ENCODE measurements around the gene RNU11. TPM values are rescaled to one million over a fixed set of nuclear protein-coding genes. Genes with fewer than 3 reads are reported as not detected.
"Not testable (repeated sequence)": the region's sequence is repeated elsewhere in the genome, so short reads cannot be mapped to it uniquely, and the experiment has no call there.

RNU11 gene
- total RNA-seq, 1 donor from 2014 or later: not detected

DNA sequence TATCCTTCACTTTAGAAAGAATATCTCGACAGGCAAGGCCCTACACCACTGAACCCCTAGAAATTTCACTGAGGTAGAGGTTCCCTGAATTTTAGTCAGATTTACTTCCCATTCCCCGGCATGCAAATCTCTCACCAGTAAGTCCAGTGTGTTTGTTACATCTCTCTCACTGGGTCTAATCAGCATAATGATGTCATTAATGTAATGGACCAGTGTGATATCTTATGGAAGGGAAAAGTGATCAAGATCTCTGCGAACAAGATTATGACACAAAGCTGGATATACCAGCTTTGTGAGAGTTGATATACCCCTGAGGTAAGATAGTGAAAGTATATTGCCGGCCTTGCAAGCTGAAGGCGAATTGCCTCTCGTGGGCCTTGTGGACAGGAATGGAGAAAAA, 7.9 kb downstream of the RNU11 start:
- DNase-seq (ENCODE audit: extremely low read depth, low read depth, low spot score): no peak

- DNase-seq (ENCODE audit: extremely low read depth, low read depth, low spot score): no peak
Measured at GRCh38 chr1:28663871-28664470, 15.6 kb downstream of the RNU11 start.

DNA sequence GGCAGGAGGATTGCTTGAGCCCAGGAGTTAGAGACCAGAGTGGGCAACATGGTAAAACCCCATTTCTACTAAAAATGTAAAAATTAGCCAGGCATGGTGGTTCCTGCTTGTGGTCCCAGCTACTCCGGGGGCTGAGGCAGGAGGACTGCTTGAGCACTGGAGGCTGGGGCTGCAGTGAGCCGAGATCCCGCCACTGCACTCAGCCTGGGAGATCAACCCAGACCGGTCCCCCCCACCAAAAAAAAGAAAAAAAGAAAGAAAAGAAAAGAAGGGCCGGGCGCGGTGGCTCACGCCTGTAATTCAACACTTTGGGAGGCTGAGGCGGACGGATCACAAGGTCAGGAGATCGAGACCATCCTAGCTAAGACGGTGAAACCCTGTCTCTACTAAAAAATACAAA, 18.4 kb downstream of the RNU11 start:
- DNase-seq (ENCODE audit: extremely low read depth, low read depth, low spot score): no peak

- no peak for DNase-seq (ENCODE audit: extremely low read depth, low read depth, low spot score)
Measured at GRCh38 chr1:28668191-28668955, 20.0 kb downstream of the RNU11 start, which contains the start of gene GMEB1. Gene GMEB1 (plus strand): TSS chr1:28668784. CDS start chr1:28683613, 14,829 bp downstream.

DNA sequence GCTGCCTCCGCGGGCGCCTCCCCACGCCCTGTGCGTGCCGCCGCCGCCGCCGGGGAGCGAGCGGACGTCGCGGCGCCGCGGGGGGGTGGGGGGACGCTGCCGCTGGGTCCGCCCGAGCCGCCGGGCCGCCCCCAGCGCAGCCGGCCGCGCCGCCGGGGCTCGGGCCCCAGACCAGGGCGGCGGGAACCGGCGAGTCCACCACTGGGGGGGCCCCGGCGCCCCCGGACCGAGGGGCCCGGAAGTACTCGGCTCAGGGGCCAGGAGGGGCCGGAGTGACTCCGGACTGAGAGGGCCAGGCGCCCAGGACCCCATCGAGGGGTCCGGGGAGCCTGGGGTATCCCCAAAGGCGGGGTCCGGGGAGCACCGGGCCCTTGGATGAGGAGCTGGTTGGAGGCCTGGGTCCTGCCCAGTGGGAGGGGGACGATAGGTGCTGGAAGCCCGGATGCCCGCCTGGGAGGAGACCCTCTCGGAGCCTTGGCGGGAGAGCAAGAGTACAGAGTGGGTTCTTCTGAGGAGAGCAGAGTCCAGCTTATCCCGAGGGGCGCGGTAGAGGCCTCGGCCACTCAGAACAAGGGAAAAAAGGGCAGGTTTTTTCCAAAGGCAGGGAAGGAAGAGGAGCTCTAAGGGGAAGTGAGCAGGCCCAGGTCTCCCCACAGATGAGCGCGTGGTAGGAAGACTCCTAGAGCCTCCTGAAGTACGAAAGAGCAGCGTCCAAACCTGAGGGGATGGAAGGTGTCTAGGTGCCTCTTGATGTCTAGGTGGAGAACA, 20.7 kb downstream of the RNU11 start:
- no peak for DNase-seq (ENCODE audit: extremely low read depth, low read depth, low spot score)

GRCh38 chr1:28671254-28671780, 22.9 kb downstream of the RNU11 start:
- no peak for DNase-seq (ENCODE audit: extremely low read depth, low read depth, low spot score)

DNA sequence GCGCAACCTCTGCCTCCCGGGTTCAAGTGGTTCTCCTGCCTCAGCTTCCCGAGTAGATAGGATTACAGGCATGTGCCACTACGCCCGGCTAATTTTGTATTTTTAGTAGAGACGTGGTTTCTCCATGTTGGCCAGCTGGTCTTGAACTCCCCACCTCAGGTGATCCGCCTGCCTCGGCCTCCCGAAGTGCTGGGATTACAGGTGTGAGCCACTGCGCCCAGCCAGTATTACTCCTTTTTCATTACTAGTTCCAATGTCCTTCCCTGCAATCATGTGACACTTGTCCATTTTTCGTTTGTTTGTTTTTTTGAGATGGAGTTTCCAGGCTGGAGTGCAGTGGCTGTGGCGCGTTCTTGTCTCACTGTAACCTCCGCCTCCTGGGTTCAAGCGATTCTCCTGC, 24.6 kb downstream of the RNU11 start:
- DNase-seq (ENCODE audit: extremely low read depth, low read depth, low spot score): not testable (repeated sequence)

DNA sequence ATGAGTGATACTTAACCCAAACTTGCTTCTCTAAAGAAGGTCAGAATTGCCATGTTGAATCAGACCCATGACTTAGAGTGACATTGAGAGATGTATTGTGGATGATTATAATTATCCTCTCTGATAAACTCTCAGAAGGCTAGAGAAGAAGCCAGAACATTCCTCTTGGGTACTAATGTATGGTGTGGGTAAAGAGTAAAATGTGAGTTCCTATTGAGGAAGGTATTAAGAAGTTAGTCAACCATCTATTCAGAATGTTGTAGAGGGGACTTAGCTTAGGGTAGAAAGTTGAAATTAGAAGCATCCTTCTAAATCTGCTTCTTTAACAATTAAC, 27.5 kb downstream of the RNU11 start:
- DNase-seq (ENCODE audit: extremely low read depth, low read depth, low spot score): no peak

DNA sequence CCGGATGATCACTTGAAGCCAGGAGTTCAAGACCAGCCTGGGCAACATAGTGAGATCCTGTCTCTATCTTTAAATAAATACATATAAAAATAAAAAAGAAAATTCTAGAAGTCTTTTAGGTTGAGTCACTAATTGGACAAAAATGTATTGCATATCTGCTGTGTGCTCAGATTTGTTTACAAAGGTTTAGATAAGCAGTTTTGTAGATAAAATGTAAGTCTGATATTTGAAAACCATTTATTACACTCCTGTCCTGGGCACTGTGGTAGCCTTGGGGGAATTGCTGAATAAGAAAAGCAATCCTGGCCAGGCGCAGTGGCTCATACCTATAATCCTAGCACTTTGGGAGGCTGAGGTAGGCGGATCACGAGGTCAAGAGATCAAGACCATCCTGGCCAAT, 31.8 kb downstream of the RNU11 start:
- DNase-seq (ENCODE audit: extremely low read depth, low read depth, low spot score): no peak

DNA sequence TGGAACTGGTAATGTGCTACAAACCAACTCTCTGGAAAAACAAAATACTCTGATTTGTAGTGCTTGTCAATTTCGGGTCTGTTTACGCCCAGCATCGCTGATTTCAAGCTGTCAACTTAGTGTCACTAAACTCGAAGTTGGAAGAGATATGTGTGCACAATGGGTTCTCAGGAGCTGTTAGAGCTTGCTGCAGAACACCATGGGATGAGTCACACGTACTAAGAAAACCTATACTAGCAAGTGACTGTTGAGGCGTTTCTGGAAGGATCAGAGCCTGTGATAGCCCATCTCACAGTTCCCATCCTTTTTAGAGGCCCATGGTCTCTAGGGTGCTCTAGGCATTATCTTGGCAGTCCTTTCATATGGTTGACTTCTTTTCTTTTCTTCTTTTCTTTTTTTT, 34.4 kb downstream of the RNU11 start:
- no peak for DNase-seq (ENCODE audit: extremely low read depth, low read depth, low spot score)

DNA sequence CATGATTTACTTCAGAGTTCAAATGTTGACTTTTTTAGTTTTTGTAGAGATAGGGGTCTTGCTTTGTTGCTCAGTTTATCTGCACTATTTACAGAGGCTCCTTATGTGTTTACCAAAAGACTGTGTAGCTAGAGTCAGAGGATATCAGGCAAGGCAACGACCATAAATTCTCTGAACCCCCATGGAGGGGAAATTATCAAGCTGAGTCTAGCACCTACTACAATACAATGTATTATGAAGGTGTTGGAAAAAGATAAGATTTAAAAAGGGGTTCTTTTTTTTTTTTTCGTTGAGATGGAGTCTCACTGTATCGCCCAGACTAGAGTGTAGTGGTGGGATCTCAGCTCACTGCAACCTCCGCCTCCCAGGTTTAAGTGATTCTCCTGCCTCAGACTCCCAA, 36.5 kb downstream of the RNU11 start:
- DNase-seq (ENCODE audit: extremely low read depth, low read depth, low spot score): no peak

GRCh38 chr1:28691627-28692026, 43.2 kb downstream of the RNU11 start:
- DNase-seq (ENCODE audit: extremely low read depth, low read depth, low spot score): not testable (repeated sequence)

Other genes with a start within 250 kb of the RNU11 start
- 33.3 and 34.7 TPM in 2 replicates for gene RCC1, start 142.6 kb upstream of the RNU11 start, total RNA-seq
- 16.7 and 23.6 TPM in 2 replicates for gene TRNAU1AP, start 95.5 kb upstream of the RNU11 start, total RNA-seq
- gene RAB42, start 56.3 kb upstream of the RNU11 start, total RNA-seq: 0.64 and 1.5 TPM in 2 replicates
- 13.8 and 15.8 TPM in 2 replicates for gene TAF12, start 5.5 kb upstream of the RNU11 start, total RNA-seq
- 9.7 and 12.0 TPM in 2 replicates for gene GMEB1, start 20.2 kb downstream of the RNU11 start, total RNA-seq
- 69.2 and 80.0 TPM in 2 replicates for gene YTHDF2, start 88.3 kb downstream of the RNU11 start, total RNA-seq
- gene OPRD1, start 163.6 kb downstream of the RNU11 start, total RNA-seq: under 0.01 TPM in 1 of 2 replicates, not detected in the other

Data from glomerular endothelial cell (primary cell).